Bone marrow (tissue), 2 donors: ENCODE measurements around the gene NAP1L3.

Experiments
- DNase-seq, 2 donors: peaks; one replicate each; lab custom pipeline; 2025; lab: John Stamatoyannopoulos, UW

NAP1L3 gene

DNA sequence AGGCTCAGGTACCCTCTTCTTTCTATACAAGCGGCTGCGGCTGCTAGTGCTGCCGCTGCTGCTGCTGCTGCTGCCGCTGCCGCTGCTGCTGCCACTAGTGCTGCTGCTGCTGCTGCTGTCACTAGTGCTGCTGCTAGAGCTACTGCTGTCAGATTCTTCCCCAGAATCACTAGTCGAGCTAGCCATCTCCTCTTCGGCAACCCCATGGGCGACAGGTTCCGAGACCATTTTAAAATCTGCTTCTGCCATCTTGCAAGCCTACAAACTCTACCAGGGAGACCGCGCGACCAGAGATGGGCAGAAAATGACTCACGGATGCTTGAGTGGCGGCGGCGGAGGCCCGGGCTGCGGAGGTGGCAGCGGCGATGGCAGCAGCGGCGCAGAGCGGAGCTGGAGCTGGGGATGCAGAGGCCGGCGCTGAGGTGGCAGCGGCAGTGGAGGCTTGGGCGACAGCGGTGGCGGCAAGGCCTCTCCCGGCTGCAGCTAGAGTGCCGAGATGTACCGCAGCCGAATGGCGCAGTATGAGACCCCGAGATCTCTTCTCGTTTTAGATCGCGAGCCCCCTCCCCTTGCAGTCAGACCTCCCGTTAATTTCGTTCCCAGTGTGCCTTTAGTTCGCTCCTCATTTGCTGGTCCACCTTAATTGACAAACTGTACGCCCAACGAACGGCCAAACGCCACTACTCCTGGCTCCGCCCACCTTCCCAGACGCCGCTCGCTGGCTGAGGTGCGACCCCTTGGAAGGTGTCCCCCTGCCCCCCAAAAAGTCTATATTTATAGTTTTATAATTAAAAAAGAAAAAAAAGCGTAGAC lies at the start of gene NAP1L3:
NAP1L3 (minus strand) TSS at position 523 of the 813 bp plus-strand sequence; CDS start at position 249, 274 bp downstream.
- DNase-seq, result no peak

GRCh38 chrX:93711076-93711475 lies 37.7 kb upstream of the NAP1L3 start:
- no peak for DNase-seq

DNA sequence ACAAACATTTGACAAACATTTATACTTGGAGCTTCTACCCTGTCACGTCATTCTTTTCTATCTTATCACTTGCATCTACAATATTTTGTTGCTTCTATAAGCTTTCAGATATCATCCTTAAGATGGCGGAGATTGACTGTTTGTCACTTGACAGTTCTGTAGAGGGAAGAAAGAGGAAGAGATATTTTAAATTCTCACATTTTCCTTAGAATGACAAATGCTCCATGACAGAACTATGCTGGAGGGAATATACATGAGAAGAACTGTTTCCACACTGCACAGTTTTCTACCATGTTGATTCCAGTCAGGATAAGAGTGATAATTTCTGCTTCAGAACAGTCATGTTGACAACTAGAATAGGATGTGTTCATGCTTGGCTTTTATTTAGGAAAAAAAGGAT lies 30.3 kb upstream of the NAP1L3 start:
- DNase-seq, result no peak

- no peak for DNase-seq
Measured at GRCh38 chrX:93695981-93696380, 22.6 kb upstream of the NAP1L3 start.

DNA sequence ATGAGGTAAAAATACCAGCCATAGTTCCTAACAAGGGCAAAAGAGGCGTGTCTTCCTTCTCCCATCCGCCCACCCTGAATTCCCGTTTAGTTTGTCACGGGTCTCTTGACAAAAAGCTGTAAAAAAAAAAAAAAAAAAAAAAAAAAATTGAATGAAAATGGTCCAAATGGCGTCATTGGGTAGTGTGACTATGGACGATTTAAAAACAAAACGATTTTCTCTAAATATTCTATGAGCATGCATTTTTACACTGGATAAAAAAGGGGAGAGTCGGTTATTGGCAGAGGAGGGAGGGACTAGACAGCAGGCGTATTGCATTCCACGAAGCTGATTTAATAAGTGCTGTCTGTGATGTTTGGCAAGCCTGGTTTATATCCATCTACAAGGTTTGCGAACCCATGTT lies 492 bp upstream of the NAP1L3 start, which contains the start of gene FAM133A:
FAM133A (plus strand) TSS at position 338 of the 403 bp plus-strand sequence. CDS start 35,214 bp downstream, outside the sequence.
- DNase-seq, result no peak

DNA sequence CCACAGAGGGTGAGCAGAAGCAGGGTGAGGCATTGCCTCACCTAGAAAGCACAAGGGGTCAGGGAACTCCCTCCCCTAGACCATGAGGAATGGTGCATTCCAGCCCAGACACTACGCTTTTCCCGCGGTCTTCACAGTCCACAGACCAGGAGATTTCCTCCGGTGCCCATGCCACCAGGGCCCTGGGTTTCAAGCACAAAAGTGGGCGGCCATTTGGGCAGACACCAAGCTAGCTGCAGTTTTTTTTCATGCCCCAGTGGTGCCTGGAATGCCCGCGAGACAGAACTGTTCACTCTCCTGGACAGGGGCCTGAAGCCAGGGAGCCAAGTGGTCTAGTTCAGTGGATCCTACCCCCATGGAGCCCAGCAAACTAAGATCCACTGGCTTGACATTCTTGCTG lies 12.8 kb downstream of the NAP1L3 start:
- no peak for DNase-seq

DNA sequence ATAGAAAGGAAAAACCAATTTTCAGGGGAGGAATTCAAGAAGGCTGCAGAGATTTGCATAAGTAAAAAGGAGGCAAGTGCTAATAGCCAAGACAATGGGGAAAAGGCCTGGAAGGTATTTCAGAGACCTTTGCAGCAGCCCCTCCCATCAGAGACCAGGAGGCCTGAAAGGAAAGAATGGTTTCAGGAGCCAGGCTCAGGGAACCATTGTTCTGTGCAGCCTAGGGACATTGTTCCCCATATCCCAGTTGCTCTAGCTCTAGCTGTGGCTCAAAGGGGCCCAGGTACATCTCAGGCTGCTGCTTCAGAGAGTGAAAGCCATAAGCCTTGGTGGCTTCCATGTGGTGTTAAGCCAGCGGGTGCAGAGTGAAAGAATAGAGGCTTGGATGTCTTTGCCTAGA lies 24.0 kb downstream of the NAP1L3 start:
- no peak for DNase-seq

GRCh38 chrX:93637591-93637990 lies 35.8 kb downstream of the NAP1L3 start:
- no peak for DNase-seq
